HEK293 (cell line): ENCODE measurements around the gene SLC22A31.

Experiments
- BCL6B ChIP-seq: fragments of 450-650 bp; formaldehyde crosslinking; IDR thresholded peaks from 2 replicates; pipeline ENCODE4 v1.5.1; 2017; ENCODE audit warnings: missing biosample characterization, missing genetic modification characterization
- CTCF ChIP-seq: fragments of 450-650 bp; formaldehyde crosslinking; IDR thresholded peaks from 2 replicates; pipeline ENCODE4 v1.5.1; 2016; ENCODE audit warnings: missing biosample characterization, missing genetic modification characterization
- GLIS2 ChIP-seq: fragments of 450-650 bp; formaldehyde crosslinking; IDR thresholded peaks from 2 replicates; pipeline ENCODE4 v1.5.1; 2016; ENCODE audit warnings: missing biosample characterization, missing genetic modification characterization
- KLF1 ChIP-seq: fragments of 450-650 bp; formaldehyde crosslinking; IDR thresholded peaks from 2 replicates; pipeline ENCODE4 v1.5.1; 2016; ENCODE audit warnings: missing biosample characterization, missing genetic modification characterization
- KLF16 ChIP-seq: fragments of 450-650 bp; formaldehyde crosslinking; IDR thresholded peaks from 2 replicates; pipeline ENCODE4 v1.5.1; 2017; ENCODE audit warnings: missing biosample characterization, missing genetic modification characterization
- OSR2 ChIP-seq: fragments of 450-650 bp; formaldehyde crosslinking; IDR thresholded peaks from 2 replicates; pipeline ENCODE4 v1.5.1; 2016; ENCODE audit warnings: missing biosample characterization, missing genetic modification characterization
- SCRT1 ChIP-seq: fragments of 450-650 bp; formaldehyde crosslinking; IDR thresholded peaks from 2 replicates; pipeline ENCODE4 v1.5.1; 2016; ENCODE audit warnings: missing biosample characterization, missing genetic modification characterization, borderline replicate concordance
- SCRT2 ChIP-seq: fragments of 450-650 bp; formaldehyde crosslinking; IDR thresholded peaks from 2 replicates; pipeline ENCODE4 v1.5.1; 2016; ENCODE audit warnings: missing biosample characterization, missing genetic modification characterization
- ZBTB20 ChIP-seq: fragments of 450-650 bp; formaldehyde crosslinking; IDR thresholded peaks from 2 replicates; pipeline ENCODE4 v1.5.1; 2016; ENCODE audit warnings: missing biosample characterization, missing genetic modification characterization
- ZFP3 ChIP-seq: fragments of 450-650 bp; formaldehyde crosslinking; IDR thresholded peaks from 2 replicates; pipeline ENCODE4 v1.5.1; 2016; ENCODE audit warnings: low read depth, missing biosample characterization, missing genetic modification characterization
- ZNF114 ChIP-seq: fragments of 450-650 bp; formaldehyde crosslinking; IDR thresholded peaks from 2 replicates; pipeline ENCODE4 v1.5.0; 2017; ENCODE audit warnings: missing biosample characterization, missing genetic modification characterization
- ZNF148 ChIP-seq: fragments of 450-650 bp; formaldehyde crosslinking; IDR thresholded peaks from 2 replicates; pipeline ENCODE4 v1.5.0; 2017; ENCODE audit warnings: missing biosample characterization, missing genetic modification characterization, borderline replicate concordance
- ZNF169 ChIP-seq: fragments of 450-650 bp; formaldehyde crosslinking; IDR thresholded peaks from 2 replicates; pipeline ENCODE4 v1.5.1; 2016; ENCODE audit warnings: missing biosample characterization, missing genetic modification characterization
- ZNF175 ChIP-seq: fragments of 450-650 bp; formaldehyde crosslinking; IDR thresholded peaks from 2 replicates; pipeline ENCODE4 v1.5.1; 2016; ENCODE audit warnings: missing biosample characterization, missing genetic modification characterization
- ZNF366 ChIP-seq: fragments of 450-650 bp; formaldehyde crosslinking; conservative IDR thresholded peaks from 2 replicates; pipeline ENCODE4 v1.5.1; 2016; ENCODE audit warnings: missing biosample characterization, missing genetic modification characterization
- ZNF544 ChIP-seq: fragments of 450-650 bp; formaldehyde crosslinking; IDR thresholded peaks from 2 replicates; pipeline ENCODE4 v1.5.0; 2017; ENCODE audit warnings: missing biosample characterization, missing genetic modification characterization
- ZNF548 ChIP-seq: fragments of 450-650 bp; formaldehyde crosslinking; IDR thresholded peaks from 2 replicates; pipeline ENCODE4 v1.5.1; 2016; ENCODE audit warnings: missing biosample characterization, missing genetic modification characterization
- ZNF558 ChIP-seq: fragments of 450-650 bp; formaldehyde crosslinking; IDR thresholded peaks from 2 replicates; pipeline ENCODE4 v1.5.1; 2016; ENCODE audit warnings: missing biosample characterization, missing genetic modification characterization
- ZNF585B ChIP-seq: fragments of 450-650 bp; formaldehyde crosslinking; IDR thresholded peaks from 2 replicates; pipeline ENCODE4 v1.5.1; 2016; ENCODE audit warnings: missing biosample characterization, missing genetic modification characterization
- ZNF626 ChIP-seq: fragments of 450-650 bp; sonication (Bioruptor Pico); formaldehyde crosslinking; IDR thresholded peaks from 2 replicates; pipeline ENCODE4 v1.5.1; 2018; ENCODE audit warnings: missing biosample characterization, missing genetic modification characterization, inconsistent platforms
- ZNF670 ChIP-seq: fragments of 450-650 bp; formaldehyde crosslinking; IDR thresholded peaks from 2 replicates; pipeline ENCODE4 v1.5.1; 2016; ENCODE audit warnings: missing biosample characterization, missing genetic modification characterization, low read depth
- ZNF747 ChIP-seq: fragments of 450-650 bp; formaldehyde crosslinking; IDR thresholded peaks from 2 replicates; pipeline ENCODE4 v1.5.1; 2016; ENCODE audit warnings: missing biosample characterization, missing genetic modification characterization
- ZSCAN5A ChIP-seq: fragments of 450-650 bp; formaldehyde crosslinking; IDR thresholded peaks from 2 replicates; pipeline ENCODE4 v1.5.1; 2016; ENCODE audit warnings: missing biosample characterization, missing genetic modification characterization
- TF ChIP-seq, protein P1 (sequence below): fragments of 450-650 bp; formaldehyde crosslinking; IDR thresholded peaks from 2 replicates; pipeline ENCODE4 v1.5.1; 2016; ENCODE audit warnings: missing biosample characterization, missing genetic modification characterization, low read depth

Gene SLC22A31

GRCh38 chr16:89170346-89171215, 29.8 kb downstream of the SLC22A31 start (continued):
- TF ChIP-seq ZNF148 (tag by site-specific recombination) (no peak), ZNF747 (no peak), ZSCAN5A (tag by site-specific recombination) (no peak), ZNF558 (tag by site-specific recombination) (no peak), CTCF (tag by site-specific recombination) (peak; percentile 47; the same call in 1 of the 2 replicates), ZNF626 (tag by site-specific recombination) (no peak), ZNF544 (tag by site-specific recombination) (no peak), ZNF175 (tag by site-specific recombination) (no peak), BCL6B (tag by site-specific recombination) (no peak), SCRT2 (peak; percentile 89), KLF16 (tag by site-specific recombination) (peak; percentile 19; the same call in 1 of the 2 replicates), ZNF585B (tag by site-specific recombination) (no peak), ZBTB20 (peak; percentile 85), OSR2 (tag by site-specific recombination) (no peak), ZFP3 (tag by site-specific recombination) (peak; percentile 27; the same call in 1 of the 2 replicates), GLIS2 (tag by site-specific recombination) (0 out of 2 replicates have a peak, but pooled peaks have one; percentile 17), ZNF169 (tag by site-specific recombination) (no peak), ZNF114 (tag by site-specific recombination) (no peak), ZNF366 (no peak), KLF1 (tag by site-specific recombination) (no peak), ZNF548 (tag by site-specific recombination) (no peak), ZNF670 (tag by site-specific recombination) (no peak), SCRT1 (tag by site-specific recombination) (peak; percentile 86; the same call in 1 of the 2 replicates)
- TF ChIP-seq, protein P1, sequence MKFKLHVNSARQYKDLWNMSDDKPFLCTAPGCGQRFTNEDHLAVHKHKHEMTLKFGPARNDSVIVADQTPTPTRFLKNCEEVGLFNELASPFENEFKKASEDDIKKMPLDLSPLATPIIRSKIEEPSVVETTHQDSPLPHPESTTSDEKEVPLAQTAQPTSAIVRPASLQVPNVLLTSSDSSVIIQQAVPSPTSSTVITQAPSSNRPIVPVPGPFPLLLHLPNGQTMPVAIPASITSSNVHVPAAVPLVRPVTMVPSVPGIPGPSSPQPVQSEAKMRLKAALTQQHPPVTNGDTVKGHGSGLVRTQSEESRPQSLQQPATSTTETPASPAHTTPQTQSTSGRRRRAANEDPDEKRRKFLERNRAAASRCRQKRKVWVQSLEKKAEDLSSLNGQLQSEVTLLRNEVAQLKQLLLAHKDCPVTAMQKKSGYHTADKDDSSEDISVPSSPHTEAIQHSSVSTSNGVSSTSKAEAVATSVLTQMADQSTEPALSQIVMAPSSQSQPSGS = no peak
- TF ChIP-seq, all 188 proteins: peak for 8
